GM12865 (cell line): ENCODE measurements around the gene CORO2A.
"Not testable (repeated sequence)": the region's sequence is repeated elsewhere in the genome, so short reads cannot be mapped to it uniquely, and the experiment has no call there.

ENCODE experiments used
- DNase-seq: peaks from one replicate; pipeline ENCODE4 v3.0.0; 2010; ENCODE audit warnings: low read depth
- H3K4me3 ChIP-seq: 2 replicates; pipeline ENCODE4 v1.5.1; 2011; ENCODE audit warnings: mild to moderate bottlenecking, low read depth, low read length, control low read depth
- TF ChIP-seq, protein P1 (sequence below): IDR thresholded peaks from 2 replicates; pipeline ENCODE4 v1.5.1; 2011; ENCODE audit warnings: low read length, control low read depth, low read depth, inconsistent platforms; ENCODE audit not compliant: insufficient read depth; ENCODE audit errors: missing control alignments

The CORO2A gene

DNA sequence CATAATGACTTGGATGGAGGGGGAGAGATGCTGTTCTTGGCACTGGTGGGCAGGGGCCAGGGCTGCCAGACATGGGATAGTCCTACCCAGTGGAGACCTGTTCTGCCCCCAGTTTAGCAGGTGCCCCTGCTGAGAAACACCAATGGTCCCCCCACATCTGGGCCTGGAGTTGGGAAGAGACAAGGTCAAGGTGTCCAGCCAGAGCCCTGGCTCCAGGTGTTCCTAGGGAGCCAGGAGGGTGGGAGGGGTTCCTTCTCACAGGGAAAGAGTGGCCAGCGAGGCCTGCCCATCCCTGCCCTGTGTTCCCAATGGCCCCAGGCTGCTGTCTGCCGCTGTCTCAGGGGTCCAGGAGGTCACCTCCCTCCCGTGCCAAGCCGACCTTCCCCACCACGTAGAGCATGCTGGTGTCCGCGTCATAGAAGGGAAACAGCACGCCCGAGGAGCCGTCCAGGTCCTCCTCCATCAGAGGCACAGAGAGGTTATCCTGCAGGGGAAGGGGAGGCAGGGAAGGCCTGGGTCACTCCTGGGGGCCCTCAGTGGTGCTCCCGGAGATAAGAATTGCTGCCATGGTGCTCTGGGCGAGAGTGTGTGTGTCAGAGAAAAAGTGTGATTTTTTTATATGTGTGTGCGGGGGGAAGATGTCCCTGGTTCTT, 61.7 kb downstream of the CORO2A start:
- H3K4me3 ChIP-seq: no peak overlapping the region
- DNase-seq: no peak
- TF ChIP-seq, protein P1, sequence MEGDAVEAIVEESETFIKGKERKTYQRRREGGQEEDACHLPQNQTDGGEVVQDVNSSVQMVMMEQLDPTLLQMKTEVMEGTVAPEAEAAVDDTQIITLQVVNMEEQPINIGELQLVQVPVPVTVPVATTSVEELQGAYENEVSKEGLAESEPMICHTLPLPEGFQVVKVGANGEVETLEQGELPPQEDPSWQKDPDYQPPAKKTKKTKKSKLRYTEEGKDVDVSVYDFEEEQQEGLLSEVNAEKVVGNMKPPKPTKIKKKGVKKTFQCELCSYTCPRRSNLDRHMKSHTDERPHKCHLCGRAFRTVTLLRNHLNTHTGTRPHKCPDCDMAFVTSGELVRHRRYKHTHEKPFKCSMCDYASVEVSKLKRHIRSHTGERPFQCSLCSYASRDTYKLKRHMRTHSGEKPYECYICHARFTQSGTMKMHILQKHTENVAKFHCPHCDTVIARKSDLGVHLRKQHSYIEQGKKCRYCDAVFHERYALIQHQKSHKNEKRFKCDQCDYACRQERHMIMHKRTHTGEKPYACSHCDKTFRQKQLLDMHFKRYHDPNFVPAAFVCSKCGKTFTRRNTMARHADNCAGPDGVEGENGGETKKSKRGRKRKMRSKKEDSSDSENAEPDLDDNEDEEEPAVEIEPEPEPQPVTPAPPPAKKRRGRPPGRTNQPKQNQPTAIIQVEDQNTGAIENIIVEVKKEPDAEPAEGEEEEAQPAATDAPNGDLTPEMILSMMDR: no peak

DNA sequence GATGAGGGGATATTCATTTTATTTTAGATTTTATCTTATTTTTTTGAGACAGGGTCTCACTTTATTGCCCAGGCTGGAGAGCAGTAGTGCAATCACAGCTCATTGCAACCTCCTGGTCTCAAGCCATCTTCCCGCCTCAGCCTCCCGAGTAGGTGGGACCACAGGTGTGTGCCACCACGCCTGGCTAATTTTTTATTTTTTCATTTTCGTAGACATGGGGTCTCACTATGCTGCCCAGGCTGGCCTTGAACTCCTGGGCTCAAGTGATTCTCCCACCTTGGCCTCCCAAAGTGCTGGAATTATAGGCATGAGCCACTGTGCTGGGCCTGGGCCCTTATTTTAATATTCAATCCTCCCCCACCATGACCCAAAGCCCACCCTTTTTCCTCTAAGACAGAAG, 62.4 kb downstream of the CORO2A start:
- DNase-seq, H3K4me3 ChIP-seq: not testable (repeated sequence)

DNA sequence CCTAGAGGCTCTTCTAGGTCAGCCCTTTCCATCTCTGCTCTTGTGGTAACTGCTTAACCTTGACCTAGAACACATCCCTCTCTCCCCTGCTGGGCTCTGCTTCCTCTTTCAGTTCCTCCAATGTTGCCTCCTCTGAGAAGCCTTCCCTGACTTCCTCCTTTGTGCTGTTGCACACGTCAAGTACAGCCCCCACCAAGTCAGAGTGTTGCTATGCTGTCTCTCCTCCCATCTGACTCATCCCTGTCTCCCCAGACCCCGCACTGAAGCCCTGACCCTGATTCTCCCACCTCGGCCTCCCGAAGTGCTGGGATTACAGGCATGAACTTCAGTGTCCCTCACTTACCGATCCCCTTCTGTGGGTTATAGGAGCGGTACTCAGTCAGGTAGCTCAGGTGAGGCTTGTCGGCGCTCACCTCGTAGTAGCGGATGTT, 63.0 kb downstream of the CORO2A start:
- peak; percentile 84 for DNase-seq
- no peak overlapping the region for H3K4me3 ChIP-seq
- TF ChIP-seq, protein P1: no peak

DNA sequence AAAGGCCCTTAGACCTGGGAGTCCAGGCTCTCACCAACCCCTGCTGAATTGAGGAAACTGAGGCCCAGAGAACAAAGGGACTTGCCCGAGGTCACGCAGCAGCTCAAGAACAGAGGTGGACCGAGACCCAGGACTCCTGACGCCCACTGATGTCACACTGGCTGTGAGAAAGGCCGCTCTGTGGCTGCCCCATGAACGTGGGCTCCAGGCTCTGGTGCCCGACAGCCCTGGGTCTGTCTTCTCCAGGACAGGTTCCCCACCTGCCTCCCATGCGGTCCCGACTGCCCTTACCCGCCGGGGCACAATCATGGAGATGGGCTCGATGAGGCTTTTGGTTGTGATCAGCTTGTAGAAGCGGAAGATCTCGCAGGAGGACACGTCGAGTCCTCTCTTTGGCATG, 64.1 kb downstream of the CORO2A start:
- no peak overlapping the region for H3K4me3 ChIP-seq

DNA sequence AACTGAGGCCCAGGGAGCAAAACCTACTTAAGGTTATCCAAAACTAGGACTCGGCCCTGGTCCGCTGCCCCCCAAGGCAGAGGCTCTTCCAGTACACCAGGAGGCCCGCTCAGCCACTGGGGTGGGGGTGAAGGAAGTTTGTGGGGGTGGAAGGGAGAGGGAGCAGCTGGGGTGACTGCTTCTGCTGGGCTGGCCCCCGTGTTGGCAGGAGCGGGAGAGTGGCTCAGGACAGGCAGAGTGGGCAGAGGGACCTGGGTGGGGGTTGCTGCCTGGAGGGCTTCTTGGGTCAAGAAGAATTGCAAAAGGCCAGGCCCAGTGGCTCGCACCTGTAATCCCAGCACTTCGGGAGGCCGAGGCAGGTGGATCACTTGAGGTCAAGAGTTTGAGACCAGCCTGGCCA, 65.2 kb downstream of the CORO2A start:
- H3K4me3 ChIP-seq: no peak overlapping the region
- no peak for DNase-seq
- TF ChIP-seq, protein P1: no peak

More for the DNA sequence above, 64.1 kb downstream of the CORO2A start:
- DNase-seq: no peak
- TF ChIP-seq, protein P1: no peak

DNA sequence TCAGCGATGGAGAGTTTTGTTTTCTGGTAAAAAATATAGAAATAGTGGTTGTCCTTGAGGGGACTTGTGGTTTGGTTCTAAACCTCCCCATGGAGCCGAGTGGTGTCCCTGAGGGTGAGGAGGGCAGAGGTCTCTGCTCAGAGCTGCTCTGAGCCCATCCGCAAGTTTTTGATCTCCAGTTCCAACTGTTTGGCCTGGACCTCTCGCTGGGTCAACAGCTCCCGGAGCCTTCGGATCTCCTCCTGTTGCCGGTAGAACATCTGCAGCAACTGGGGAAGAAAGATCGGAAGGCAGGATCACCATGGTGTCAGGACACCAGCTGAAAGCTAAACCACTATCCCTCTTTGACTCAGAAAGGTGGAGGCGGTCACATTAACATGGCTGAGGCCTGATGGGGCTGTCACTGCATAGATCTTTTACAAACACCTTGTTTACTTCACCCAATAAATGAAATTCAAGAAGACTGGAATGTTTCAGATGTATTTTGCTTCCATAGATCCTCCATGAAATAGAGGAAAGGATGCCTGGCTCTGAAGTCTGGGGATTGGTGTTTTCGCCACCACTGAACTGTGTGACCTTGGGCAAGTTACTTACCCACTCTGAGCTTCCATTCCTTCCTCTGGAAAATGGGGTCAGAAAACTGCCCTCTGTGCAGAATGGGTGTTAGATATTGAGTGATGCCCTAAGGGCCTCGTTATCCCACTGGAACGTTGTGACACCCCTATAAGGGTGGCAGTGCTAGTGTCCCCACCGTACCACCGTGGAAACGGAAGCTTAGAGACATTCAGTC, 67.6 kb downstream of the CORO2A start:
- DNase-seq: no peak
- H3K4me3 ChIP-seq: no peak overlapping the region
- TF ChIP-seq, protein P1: no peak

DNA sequence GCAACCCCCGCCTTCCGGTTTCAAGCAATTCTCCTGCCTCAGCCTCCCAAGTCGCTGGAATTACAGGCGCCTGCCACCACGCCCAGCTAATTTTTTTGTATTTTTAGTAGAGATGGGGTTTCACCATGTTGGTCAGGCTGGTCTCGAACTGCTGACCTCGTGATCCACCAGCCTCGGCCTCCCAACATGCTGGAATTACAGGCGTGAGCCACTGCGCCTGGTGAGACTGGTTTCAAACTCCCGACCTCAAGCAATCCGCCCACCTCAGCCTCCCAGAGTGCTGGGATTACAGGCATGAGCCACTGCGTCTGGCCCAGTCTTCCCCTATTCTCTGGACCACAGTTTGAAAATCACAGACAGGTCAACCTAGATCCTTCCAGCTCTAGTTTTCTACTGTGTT, 68.3 kb downstream of the CORO2A start:
- not testable (repeated sequence) for H3K4me3 ChIP-seq, DNase-seq

DNA sequence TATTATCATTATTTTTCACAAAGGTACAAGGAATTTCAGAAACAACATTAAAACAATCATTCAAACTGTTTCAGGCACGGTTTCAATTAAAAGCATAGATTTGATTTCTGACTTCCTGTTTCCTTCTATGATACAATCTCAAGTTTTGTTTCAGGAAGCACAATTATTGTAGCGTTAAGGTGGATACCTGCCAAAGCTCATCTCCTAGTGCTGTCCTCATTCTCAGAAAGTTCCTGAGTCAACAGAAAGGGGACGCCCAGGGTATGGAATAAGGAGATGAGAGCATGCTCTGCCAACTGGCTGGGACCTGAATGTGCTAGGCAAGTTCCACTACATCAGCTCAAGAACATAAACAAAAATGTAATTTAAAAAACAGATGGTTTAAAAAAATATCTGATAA, 71.4 kb downstream of the CORO2A start:
- DNase-seq: no peak
- TF ChIP-seq, protein P1: no peak

More for the DNA sequence above, 71.4 kb downstream of the CORO2A start:
- no peak overlapping the region for H3K4me3 ChIP-seq
